GM12891 (cell line): ENCODE results near the gene KCNMA1.

Experiments
- PAX5 ChIP-seq: IDR thresholded peaks from 2 replicates; pipeline ENCODE4 v1.6.1; 2011; ENCODE audit warnings: low read length, moderate library complexity, mild to moderate bottlenecking; ENCODE audit not compliant: insufficient read depth, severe bottlenecking
- POLR2A ChIP-seq: IDR thresholded peaks from 2 replicates; pipeline ENCODE4 v1.6.1; 2011; ENCODE audit warnings: low read depth, low read length, control low read depth
- POLR2AphosphoS5 ChIP-seq: IDR thresholded peaks from 2 replicates; pipeline ENCODE4 v1.6.1; 2011; ENCODE audit warnings: low read depth, low read length, control low read depth
- POU2F2 ChIP-seq: IDR thresholded peaks from 2 replicates; pipeline ENCODE4 v1.6.1; 2011; ENCODE audit warnings: low read depth, mild to moderate bottlenecking, control low read depth, low read length, moderate library complexity
- SPI1 ChIP-seq: IDR thresholded peaks from 2 replicates; pipeline ENCODE4 v1.6.1; 2011; ENCODE audit warnings: low read depth, low read length, control low read depth
- TAF1 ChIP-seq: IDR thresholded peaks from 2 replicates; pipeline ENCODE4 v1.6.1; 2011; ENCODE audit warnings: low read depth, low read length, control low read depth

DNA sequence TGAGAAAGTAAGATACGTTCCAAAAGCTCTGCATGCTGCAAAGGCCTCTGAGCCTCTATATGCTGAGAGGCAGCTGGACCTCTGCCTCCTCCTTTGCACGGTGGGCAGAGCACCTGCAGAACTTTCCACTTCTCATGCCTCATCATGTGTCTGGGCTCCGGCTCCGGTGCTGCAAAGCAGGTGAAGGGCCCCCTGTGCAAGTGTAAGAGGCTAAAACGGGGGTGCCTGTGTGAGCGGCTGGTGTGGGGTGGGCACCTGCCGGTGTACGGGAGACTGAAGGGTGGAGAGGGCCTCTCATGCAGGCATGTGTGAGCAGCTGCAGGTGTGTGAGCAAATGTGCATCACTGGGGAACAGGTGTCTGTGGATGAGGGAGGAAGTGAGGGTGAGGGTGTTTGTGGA is 121.0 kb downstream of the KCNMA1 start:
- TF ChIP-seq POLR2A = no peak
- no peak for TF ChIP-seq SPI1
- no peak for TF ChIP-seq TAF1
- TF ChIP-seq POLR2AphosphoS5 = no peak
- TF ChIP-seq PAX5 = no peak
- no peak for TF ChIP-seq POU2F2
